SK-N-MC (cell line): ENCODE measurements around the gene USP32.

Source experiments
- EZH2 ChIP-seq: fragments of 200-600 bp; sonication (generic); IDR thresholded peaks from one replicate; pipeline ENCODE4 v1.6.1; 2017; ENCODE audit warnings: antibody characterized with exemption
- FOXP2 ChIP-seq: optimal IDR thresholded peaks from 2 replicates; pipeline ENCODE3; 2011; ENCODE audit warnings: mild to moderate bottlenecking, moderate library complexity; ENCODE audit not compliant: insufficient read depth; ENCODE audit errors: extremely low read length, control extremely low read depth
- POLR2AphosphoS5 ChIP-seq: IDR thresholded peaks from 2 replicates; pipeline ENCODE4 v1.6.1; 2012; ENCODE audit warnings: mild to moderate bottlenecking, low read depth, low read length, borderline replicate concordance

DNA sequence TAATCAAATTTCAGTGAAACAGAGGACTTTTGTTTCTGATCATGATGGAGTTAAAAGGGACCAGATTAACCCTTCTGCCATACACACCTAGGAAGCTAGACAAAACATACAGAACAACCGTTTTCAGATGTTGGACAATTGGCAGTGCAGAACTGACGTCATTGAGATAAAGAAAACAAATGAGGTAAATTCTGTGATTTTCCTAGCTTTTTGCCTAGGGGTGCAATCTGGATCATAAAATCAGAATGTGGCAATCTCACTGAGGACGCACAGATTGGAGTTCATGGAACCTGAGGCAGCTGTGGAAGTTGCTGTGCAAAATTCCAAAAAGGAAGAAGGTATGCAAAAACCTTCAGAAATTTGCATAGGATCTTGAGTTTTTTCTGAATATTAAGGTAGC lies 15.0 kb upstream of the USP32 start:
- TF ChIP-seq EZH2 (no peak), POLR2AphosphoS5 (no peak), FOXP2 (no peak)
